Hepatic stellate cell (primary cell): ENCODE measurements around the gene HPSE2.
A peak's percentile ranks its signal among the peaks of the same experiment; 100 is the strongest.

Experiments
- DNase-seq: peaks from one replicate; pipeline ENCODE4 v3.0.0; 2011; ENCODE audit warnings: low spot score

HPSE2 gene

DNA sequence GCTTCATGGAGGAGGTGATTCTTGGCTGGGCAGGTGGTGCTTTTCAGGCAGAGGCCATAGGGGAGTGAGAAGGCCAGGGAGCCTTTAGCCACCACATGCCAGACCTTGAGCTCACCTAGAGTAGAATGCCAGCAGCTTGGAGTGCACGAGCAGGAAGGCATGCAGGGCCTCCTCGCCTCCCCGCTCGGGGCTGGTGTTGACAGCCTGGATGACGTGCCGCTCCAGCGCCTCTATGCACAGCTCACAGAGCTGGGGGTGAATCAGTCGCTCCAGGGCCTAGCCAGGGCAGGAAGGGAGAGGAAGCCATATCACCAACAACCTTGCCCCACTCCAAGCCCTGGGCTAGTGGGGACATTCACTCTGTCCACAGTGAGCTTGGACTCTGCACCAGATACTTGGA, 804.6 kb downstream of the HPSE2 start:
- no peak for DNase-seq

DNA sequence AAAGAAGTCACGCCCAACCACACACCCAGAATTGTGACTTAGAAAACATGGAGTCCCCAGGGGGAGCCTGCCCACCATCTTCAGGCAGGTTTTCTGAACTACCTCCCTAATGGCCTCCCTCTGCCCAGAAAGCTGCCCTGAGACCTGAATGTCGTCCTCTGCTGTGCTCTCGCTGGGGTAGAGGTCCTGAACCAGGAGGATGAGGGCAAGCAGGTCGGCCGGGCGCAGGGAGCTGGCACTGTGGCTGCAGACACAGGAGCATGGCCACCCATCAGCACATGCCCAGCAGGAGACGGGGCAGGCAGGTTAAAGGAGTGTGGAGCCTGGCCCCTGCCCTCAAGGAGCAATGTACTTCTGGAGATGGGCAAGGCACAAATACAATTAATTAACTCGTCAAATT, 805.2 kb downstream of the HPSE2 start:
- DNase-seq = no peak

DNA sequence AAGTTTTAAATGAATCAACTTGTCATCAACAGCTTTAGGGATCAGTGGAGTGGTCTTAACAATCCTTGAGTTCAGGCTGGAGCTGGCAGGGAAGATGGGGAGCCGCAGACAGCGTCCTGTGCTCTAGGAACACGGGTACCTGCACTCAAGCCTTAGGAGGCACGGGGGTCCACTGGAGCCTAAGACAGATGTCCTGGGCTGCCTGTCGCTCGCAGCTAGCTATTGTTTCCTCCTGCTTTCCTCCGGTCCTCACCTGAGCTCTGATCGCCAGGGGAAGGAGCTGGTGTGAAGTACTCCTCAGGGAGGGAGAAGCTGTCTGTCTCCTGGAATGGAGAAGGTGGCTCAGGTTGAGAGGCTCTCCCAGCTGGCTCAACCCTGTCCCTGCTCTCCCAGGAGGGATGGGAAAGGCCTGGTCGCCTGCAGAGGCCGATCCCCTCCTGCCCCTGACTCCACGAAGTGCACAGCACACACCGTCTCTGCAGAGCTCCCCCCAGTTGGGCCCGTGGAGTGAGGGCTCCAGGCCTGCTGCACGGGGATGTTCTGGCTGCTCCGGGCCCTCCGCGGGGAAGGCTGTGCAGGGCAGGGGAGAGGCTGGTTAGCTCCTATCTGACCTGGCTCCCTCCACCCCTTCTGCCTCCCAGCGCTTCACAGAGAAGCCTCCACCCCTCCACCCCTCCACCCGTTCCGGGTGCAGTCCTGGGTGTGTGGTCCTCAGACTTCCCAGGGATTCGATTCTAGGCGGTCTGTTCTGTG, 806.2 kb downstream of the HPSE2 start:
- DNase-seq = no peak

DNA sequence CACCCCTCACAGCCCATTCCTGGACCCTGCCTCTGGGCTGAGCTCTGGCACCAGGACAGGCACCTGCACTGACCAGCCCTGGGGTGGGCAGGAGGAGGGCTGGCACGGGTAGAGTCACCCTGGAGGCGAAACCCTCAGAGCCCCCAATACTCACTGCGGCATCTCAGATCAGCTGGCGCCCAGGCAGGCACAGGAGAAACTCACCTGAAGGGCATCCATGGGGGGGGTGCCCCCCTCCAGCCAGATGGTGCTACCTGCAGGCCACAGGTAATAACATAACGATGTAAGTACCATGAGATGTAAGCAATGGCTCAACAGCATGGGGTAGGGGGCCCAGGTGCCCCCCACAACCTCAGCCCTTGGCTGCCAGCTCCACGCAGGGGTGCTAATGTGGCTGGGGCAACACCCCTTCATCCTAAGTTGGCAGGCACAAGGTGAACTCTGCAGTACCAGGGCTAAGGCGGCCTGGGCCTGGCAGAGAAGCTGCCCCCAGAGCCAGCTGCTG, 808.6 kb downstream of the HPSE2 start:
- no peak for DNase-seq

DNA sequence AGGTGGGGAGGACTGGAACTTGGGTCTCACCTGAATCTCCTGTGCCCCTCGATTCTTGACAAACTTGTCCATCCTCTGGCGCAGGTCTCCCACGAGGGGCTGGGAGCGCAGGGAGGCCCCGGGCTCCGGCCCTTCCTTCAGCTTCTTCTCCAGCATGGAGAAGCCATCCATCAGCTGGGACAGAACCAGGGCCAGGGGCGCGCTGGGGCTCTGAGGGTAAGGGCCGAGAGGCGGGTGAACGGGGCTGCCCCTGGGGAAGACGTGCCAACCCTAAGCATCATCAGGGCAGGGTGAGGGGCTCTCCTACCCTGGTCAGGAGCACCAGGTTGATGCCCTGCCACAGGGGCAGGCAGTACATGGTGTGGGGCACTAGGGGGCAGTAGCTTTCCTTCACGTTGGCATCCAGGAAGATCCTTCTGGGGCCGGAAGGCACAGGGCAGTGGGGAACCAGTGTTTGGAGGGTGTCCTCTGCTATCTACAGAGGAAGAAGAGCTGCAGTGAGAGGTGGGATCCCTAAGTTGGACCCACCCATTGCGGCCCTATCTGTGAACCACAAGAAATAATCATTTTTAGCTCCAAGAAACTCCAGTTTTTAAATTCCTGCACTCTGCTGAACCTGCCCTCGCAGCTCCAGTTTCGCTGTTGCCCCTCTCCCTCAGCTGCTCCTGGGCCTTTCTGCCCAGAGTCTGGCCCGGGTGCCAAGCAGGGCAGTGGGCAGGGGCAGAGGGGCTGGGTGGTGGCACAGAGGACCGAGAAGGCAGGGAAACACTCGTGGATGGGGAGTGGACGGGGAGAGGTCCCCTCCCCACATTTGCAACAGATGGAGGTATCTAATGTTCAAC, 809.9 kb downstream of the HPSE2 start:
- peak; percentile 62 for DNase-seq

DNA sequence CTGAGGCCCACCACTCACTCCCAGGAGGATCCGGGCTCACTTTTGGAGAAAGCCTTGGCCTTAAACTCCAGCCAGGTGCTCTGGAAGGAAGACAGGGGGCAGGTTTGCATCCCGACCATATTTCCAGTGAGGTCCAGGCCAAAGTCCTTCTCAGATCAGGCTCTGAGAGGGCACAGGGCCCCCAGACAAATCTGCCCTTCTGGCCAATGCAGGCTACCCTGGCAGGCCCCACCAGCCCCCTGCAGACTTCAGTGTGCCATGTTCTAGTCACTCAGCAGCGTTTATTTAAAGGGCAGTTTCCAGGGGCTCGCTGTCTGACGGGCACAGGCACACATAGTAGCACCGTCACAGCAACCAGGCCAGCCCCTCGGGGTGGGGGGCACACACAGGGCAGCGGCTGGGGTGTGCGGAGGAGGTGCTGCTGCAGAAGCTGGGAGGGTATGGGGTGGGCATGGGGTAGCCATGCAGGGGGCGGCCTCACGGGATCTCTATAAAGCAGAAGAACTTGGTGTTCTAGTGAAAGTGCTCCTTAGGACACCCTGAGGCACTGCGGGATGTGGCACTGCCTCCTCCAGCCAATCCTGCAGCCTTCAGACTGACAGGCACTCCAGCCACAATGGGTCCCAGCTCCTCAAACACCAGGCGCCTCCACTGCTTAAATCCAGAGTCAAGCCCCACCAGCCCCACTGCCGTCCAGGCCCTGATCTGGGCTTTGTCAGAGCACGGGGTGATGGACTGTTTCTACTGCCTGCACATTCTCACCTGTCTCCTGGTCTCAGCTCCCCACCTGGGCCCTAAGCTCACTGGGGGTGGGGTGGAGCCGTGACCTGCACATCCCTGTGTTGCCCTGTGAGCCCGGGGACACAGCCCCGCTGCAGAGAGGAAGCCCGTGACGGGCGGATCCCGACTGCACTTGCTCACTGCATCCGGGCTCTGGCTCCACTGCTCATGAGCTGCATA, 811.1 kb downstream of the HPSE2 start:
- no peak for DNase-seq

DNA sequence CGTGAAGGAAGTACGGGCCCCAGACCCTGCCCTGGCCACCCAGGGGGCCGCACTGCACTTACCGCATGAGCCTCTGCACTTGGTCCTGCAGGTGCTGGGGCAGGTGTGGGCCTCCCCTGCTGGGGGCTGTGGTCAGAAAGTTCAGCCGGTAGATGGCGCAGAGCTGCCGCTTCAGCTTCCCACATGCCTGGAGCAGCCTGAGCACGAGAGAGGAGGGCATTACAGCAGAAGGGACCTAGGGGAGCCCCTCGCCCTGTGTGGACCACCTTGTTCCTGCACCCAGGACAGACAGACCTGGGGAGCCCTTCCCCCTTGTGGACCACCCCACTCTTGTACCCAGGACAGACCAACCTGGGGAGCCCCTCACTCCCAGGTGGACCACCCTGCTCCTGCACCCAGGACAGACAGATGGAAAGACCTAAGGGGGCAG, 811.9 kb downstream of the HPSE2 start:
- DNase-seq = no peak

DNA sequence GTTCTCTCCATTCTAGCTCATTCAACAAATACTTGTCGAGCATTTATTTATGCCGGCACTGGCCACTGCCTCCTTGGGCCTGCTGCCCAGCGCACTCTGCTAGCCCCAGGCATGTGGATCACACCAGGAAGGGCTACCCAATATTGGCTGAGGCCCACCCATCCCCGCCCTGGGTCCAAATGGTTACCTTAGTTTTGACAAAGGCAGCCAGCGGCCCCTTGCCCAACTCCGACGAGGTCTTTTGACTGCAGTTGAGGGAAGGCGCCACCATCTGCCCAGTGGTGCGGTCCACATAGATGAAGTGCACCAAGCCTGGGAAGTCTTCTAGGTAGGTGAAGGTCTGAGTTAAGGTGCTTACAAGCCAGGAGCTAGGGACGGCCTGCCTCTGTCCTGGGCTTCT, 813.5 kb downstream of the HPSE2 start:
- DNase-seq = no peak

DNA sequence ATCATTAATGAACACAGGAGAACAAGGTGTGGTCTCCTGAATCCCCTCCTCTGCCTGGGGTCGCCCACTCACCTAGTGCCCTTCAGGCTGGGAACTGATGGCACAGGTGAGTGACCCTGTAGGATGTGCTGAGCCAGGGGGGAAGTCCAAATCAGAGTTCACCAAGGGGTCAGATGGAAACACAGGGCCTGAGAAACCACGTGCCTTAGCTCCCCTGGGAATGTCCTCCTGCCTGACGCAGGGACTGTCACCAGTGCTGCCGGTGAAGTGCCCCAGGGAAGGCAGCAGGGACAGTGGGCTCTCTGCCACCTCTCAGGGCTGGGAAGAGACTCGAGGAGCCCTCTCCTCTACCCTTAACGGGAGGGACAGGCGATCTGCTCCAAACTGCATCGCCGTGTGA, 814.9 kb downstream of the HPSE2 start:
- DNase-seq = no peak

DNA sequence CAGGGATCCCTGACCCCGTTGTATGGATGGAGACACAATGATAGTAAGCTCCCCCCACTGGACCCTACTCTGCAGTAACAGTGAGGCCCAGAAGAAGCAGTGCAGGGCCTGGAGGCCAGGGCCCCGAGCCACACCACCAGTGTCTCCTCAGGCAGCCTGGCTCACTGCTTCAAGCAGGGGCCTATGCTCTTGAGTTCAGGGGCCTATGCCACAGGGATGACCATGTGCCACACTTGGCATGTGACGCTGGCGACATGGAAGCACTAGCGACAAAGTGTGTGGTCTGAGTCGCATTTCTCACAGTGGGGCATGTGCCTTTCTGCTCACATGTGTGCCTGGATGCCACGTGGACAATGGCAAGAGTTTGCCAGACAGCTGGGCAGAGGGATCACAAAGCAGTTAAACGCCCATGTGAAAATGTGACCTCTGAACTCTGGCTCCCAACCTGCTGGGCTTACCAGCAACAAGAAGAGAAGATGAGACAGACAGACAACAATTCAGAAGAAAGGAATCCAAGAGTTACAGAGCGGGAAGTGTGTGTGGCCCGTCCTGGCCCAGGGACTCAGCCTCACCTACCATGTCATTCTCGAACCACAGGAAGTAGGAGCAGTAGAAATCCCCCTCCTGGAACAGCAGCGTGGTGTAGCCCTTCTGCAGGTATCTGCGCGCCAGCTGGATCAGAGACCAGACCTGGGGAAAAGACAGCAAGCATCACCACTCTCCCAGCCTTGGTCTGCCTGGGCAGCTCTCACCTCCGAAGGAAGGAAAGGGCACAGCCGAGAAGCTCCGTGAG, 816.0 kb downstream of the HPSE2 start:
- no peak for DNase-seq

DNA sequence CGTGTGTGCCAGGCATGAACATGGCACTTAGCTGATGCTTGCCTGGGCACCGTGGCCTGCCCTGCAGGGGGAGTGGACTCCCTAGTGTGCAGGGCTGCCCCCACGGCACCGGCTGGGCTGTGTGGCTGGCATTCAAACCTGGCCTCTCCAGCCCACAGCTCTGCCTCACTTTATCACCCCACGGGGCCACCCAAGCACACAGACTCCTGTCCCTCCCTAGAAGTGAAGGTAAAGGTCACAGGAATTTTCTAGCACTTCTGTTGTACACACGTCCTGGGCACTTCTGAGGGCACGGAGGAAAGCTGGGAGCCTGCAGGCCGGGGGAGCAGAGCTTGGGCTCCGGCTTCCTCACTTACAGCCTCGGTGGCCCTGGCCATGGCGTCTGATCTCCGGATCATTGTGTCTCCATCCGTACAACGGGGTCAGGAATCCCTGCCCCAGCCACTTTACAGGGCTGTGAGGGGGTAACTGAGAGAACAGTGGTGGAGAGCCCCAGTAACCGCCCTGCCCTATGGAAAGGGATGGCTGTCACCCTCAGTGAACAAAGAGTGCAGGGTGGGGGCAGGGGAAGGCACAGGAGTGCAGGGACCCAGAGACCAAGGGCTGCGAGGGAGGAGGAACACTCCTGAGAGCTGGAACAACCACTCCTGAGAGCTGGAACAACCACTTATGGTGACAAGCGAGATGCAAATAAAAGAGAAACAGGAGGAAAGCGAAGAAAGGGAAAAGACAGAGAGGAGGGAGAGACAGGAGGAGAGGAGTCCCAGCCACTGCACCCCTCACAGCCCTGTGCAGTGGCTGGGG, 816.8 kb downstream of the HPSE2 start:
- DNase-seq = no peak

DNA sequence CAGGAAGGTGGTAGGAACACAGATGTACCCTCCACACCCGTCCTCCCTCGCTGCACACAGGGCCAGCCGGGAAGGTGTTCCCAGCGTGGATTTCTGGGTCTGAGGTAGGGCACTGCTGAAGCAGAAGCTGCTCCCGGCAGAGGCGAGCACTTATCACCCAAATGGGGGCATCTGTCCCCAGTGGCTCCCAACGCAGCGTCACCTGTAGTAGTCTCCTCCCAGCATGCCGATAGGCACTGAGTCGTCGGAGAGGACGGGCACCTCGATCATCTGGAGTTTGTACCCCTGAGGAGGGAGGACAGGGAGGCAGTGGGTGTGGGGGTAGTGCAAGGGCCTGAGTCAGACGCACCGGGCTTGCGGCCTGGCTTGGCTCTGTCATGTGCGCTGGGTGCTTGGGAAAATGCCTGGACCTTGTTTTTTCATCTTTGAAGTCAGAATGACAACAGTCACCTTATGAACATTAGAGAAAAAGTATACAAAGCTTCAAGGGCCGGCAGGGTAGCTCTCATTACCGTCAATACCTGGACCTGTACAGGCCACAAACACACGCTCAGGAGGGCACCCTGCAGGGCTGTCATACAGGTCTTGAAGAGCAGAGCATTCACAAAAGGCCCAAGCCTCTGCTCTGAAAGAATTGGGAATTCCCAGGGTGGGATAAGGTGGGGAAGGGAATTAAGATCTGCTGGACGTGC, 817.5 kb downstream of the HPSE2 start:
- DNase-seq = no peak

DNA sequence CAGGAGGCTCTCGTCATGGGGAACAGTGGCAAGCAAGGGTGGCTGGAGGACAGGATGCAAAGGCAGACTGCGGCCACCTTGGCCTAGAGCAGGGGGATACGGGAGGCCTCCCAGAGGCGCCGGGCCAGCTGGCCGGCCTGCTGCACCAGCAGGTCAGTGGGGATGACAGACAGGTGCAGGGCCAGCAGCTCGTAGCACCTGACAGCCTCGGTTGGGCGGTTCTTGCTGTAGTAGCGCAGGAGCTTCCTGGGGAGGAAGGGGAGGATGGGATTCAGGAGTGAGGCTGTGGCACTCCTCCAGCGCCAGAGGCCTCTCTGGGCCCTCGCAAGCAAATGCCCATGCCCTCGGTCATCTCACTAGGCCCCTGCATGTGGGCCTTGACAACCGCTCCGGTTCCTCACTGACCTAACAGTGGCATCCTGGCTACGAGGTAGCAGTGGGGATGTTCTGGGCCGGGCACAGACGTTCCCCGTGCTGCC, 818.1 kb downstream of the HPSE2 start:
- DNase-seq = no peak

DNA sequence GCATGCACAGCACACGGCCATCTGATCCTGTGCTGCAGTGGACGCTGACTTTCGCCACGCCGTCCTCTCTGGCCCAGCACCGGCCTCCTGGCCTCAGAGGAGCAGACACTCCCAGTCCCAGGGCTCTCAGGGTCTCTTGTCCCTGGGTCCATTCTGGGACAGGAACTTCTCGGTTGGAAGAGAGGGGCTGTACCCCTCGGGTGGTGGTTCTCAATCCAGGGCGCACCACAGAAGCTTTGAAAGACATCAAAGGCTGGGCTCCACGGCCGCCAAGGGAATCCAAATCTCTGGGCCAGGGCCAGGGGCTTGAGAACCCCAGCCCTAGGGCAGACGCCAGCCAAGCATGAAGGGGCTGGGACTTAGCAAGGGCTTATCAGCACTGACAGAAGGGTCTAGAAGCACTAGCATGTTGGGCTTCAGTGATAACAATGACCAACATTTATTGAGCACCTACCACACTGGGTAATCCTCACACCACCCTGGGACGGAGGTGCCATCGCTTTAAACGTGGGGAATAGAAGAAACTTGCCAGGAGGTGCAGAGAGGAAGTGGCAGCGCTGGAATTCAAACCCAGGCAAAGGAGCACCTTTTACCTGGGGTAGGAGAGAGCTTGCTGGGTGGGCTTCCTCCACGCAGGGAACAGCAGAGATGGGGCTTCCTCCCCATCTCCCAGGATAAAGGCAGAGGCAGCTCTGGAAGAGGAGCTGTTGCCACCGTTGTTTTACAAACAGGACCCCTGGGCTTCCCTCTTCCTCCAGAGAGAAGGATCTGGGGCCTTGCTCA, 818.9 kb downstream of the HPSE2 start:
- DNase-seq = no peak

DNA sequence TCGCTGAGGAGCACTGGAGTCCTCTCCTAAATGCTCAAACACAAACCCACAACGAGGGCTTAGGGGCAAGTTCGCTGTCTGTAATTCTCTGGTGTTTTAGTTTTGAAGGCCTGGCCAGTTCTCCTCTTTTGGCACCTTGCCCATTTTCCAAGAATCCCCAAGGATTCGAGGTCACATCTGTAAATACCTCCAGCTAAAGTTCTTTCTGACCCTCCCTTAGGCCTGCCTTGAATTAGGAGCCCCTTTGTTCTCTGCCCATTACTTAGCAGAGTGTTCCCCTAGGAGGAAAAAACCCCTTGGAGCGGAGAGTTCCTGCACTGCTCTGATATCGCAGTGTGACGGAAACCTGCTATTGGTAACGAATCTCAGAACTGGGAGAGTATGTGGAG, 819.9 kb downstream of the HPSE2 start:
- DNase-seq = no peak

DNA sequence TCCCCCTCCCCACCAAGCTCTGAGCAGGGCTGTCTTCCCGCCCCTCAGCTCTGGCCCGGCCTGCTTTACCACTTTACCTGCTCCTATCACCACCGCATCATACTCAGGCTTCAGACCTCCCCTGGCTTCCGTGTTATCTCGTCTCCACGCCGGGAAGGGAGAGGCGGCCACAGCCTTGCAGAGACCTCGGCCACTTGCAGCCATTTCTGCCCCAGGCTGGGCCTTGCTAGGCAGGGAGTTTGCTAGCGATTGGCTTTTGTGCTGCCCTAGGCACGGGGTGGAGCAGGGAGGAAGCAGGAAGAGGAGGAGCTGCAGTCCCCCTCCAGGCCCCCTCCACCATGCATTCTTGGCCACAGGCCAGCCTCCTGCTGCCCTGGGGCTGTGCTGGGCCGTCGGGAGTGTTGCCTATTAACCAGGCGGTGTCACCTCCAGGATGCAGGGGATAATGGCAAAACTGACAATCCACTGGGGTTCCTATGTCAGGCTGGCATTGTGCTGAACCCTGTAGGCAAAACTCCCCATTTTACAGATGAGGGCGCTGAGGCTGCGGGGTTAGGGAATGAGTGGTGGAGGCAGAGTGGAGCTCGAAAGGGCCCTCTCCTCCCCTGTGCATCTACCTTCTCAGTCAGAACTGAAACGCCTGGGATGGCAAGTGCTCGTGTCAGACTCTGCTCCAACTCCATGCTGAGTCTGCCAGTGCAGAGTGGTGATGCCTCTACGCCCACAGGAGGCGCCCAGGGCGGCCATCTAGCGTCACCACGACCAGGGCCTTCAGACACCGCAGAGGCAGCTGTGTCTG, 820.5 kb downstream of the HPSE2 start, which contains the start of gene PYROXD2:
PYROXD2 (minus strand) TSS at position 251 of the 799 bp plus-strand sequence; CDS start at position 204, 47 bp downstream.
- DNase-seq = peak; percentile 99

DNA sequence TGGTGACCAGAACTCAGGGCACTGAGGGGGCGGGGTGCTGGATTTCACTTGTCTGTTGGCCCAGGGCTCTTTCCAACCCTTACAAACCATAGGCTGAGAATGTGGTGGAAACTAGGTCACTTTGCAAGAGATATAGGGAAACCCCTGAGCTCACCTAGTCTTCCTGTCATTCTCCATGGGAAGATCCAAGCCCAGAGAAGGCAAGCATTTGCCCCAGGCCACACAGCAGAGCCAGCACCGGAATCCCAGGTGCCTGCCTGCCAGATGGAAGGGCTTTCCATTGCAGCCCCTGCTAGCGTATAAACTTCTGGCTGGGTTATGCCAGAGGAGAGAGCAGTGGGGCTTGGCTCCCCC, 821.1 kb downstream of the HPSE2 start:
- no peak for DNase-seq

DNA sequence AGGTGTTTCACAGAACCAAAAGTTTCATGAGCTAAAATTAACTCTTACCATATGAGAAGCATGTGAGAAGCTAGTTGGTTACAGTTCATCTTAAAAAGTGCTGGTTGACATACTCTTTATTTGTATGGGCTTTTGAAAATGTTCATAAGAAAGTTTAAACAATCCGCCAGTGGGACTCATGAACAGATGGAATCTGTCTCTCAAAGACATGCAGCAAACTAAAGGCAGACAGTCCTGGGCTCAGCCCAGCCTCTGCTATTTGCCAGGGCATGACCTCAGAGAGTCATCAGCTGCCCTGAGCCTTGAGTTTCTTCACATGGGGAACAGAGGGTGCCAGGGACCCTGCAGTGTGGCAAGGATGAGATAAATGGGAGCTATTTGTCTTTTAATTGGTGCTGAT, 823.9 kb downstream of the HPSE2 start:
- peak; percentile 72 for DNase-seq
